Right lobe of liver (tissue), 6 donors: ENCODE data around the gene BOLA1. TPM values are rescaled to one million over a fixed set of nuclear protein-coding genes. Genes with fewer than 3 reads are reported as not detected.

Source experiments
- ATAC-seq, 4 donors: fragments of 200-7000 bp; cut with Tn5 transposase; one replicate each; pipeline ENCODE4 v1.9.1; 2020; ENCODE audit warnings: mild to moderate bottlenecking in 4 of 4, moderate library complexity in 4 of 4
- DNase-seq, 3 donors: peaks; one replicate each; pipeline ENCODE4 v3.0.0-alpha.2; 2020
- H3K27ac ChIP-seq, 3 donors: fragments of 200-600 bp; one replicate each; pipeline ENCODE4 v1.8.0; 2022
- H3K27me3 ChIP-seq, 2 donors: fragments of 200-600 bp; one replicate each; pipeline ENCODE4 v1.8.0; 2022
- H3K36me3 ChIP-seq, 4 donors: fragments of 200-600 bp; sonication (generic) in 1 of 4; one replicate each; pipeline versions ENCODE4 v1.5.1 to v1.8.0; 2017 to 2022; ENCODE audit warnings: control low read depth in 1 of 4
- H3K4me1 ChIP-seq, 4 donors: fragments of 200-600 bp; sonication (generic) in 1 of 4; one replicate each; pipeline versions ENCODE4 v1.5.1 to v1.8.0; 2017 to 2022; ENCODE audit warnings: control low read depth in 1 of 4
- H3K4me3 ChIP-seq, 3 donors: fragments of 200-600 bp; one replicate each; pipeline ENCODE4 v1.8.0; 2022
- H3K9me3 ChIP-seq, 4 donors: fragments of 200-600 bp; sonication (generic) in 1 of 4; one replicate each; pipeline versions ENCODE4 v1.5.1 to v1.8.0; 2017 to 2022; ENCODE audit warnings: control low read depth in 1 of 4
- CTCF ChIP-seq, 4 donors: fragments of 200-600 bp in 3 of 4; fragments of 450-650 bp in 1 of 4; IDR thresholded peaks; one replicate each; pipeline versions ENCODE4 v1.5.1 to v1.8.0; 2016 to 2022; ENCODE audit warnings: antibody characterized with exemption in 4 of 4, mild to moderate bottlenecking in 2 of 4
- POLR2A ChIP-seq: fragments of 450-650 bp; IDR thresholded peaks from one replicate; pipeline ENCODE4 v1.6.1; 2017; ENCODE audit warnings: antibody characterized with exemption, mild to moderate bottlenecking
- WGBS: methylation state at CpG from one replicate; pipeline ENCODE4 v1.1.6; 2018; ENCODE audit warnings: low coverage, low lambda C conversion rate; ENCODE audit not compliant: insufficient coverage; ENCODE audit errors: missing lambda C conversion rate; 5-methylcytosine and 5-hydroxymethylcytosine counted together
- intact Hi-C, 2 donors: fragments of 100-400 bp; cut with DNase I; formaldehyde crosslinking; loops; one replicate each; pipeline versions ENCODE4 v1.11.2 to v1.14.1; 2022
- total RNA-seq, 6 experiments: library from RNA; depleted of rRNA in 2 of 6; stranded (reverse); fragments of >200 nt in 2 of 6; fragmentation: NEBNext Ultra II Directional in 3 of 6; extraction: Animal tissue kit (Norgen Biotek cat#: 25700) in 3 of 6; gene quantifications; one replicate each; pipeline versions ENCODE4 v1.1.0 to v1.2.4, GENCODE V29; 2016 to 2023
- donor health status: DM: no; HTN: yes; CAD: no.
- donor health status: DM: no; HTN: no; CAD: no.
- donor health status: DM: no; HTN: no; CAD: no.
- donor health status: DM: no; HTN: yes; CAD: no.
- donor health status: DM: no; HTN: yes; CAD: no.

The BOLA1 gene
- total RNA-seq, 6 experiments from 2014 or later, result 8.4 to 23.7 (median 9.5) TPM

GRCh38 chr1:149888999-149889289 lies 10.4 kb upstream of the BOLA1 start:
- Histone ChIP-seq H3K4me3 (peak overlapping the region; percentile 31 to 69 (median 66)), H3K27ac (peak overlapping the region; percentile 98 to 99 (median 99)), H3K36me3 (no peaks in the 10 kb centered on the region), H3K9me3 (no peaks in the 10 kb centered on the region), H3K4me1 (peaks cover 0 to 13% (median 5%) of the 10 kb centered on the region in 4 donors), H3K27me3 (no peaks in the 10 kb centered on the region)
- DNase-seq, result peak in 1 of 3 donors; percentile 49
- WGBS, result 29% methylated on average over 6 of the region's 6 CpGs
- intact Hi-C loops, result no loop called here
- ATAC-seq, result no peak
- TF ChIP-seq POLR2A (no peak), CTCF (IDR thresholded peaks at IDR 0.05) (no peak)

- no peaks in the 10 kb centered on the region for H3K27me3 ChIP-seq
- peak in 1 of 3 donors; percentile 20 for DNase-seq
- peaks cover 0 to 8% (median 0%) of the 10 kb centered on the region in 4 donors for H3K4me1 ChIP-seq
- no peak overlapping the region for H3K27ac ChIP-seq
- no peaks in the 10 kb centered on the region for H3K9me3 ChIP-seq
- H3K36me3 ChIP-seq, result no peaks in the 10 kb centered on the region
- ATAC-seq, result no peak
- intact Hi-C loops, result no loop called here
- no peak overlapping the region for H3K4me3 ChIP-seq
- TF ChIP-seq CTCF (IDR thresholded peaks at IDR 0.05) (no peak), POLR2A (no peak)
- WGBS, result 89% methylated on average over 3 of the region's 4 CpGs
These were observed 2.8 kb upstream of the BOLA1 start for GRCh38 chr1:149896575-149896974.

- H3K9me3 ChIP-seq, result no peaks in the 10 kb centered on the region
- ATAC-seq (no peak), DNase-seq (no peak)
- no peaks in the 10 kb centered on the region for H3K36me3 ChIP-seq
- intact Hi-C loops, result no loop called here
- H3K27me3 ChIP-seq, result no peaks in the 10 kb centered on the region
- 79% methylated on average over 3 of the region's 5 CpGs for WGBS
- H3K4me1 ChIP-seq, result peaks cover 0 to 8% (median 0%) of the 10 kb centered on the region in 4 donors
- H3K27ac ChIP-seq, result no peak overlapping the region
- H3K4me3 ChIP-seq, result no peak overlapping the region
- TF ChIP-seq POLR2A (no peak), CTCF (IDR thresholded peaks at IDR 0.05) (no peak)
These were observed 4.6 kb downstream of the BOLA1 start for GRCh38 chr1:149903836-149904491.

- TF ChIP-seq CTCF (IDR thresholded peaks at IDR 0.05) (no peak), POLR2A (no peak)
- Histone ChIP-seq H3K4me1 (no peaks in the 10 kb centered on the region), H3K4me3 (no peak overlapping the region), H3K9me3 (no peaks in the 10 kb centered on the region), H3K27me3 (no peaks in the 10 kb centered on the region), H3K36me3 (no peaks in the 10 kb centered on the region), H3K27ac (no peak overlapping the region)
- WGBS, result 33% methylated on average over 4 of the region's 10 CpGs
- no peak for ATAC-seq
- no peak for DNase-seq
- intact Hi-C loops, result no loop called here
These were observed 7.3 kb downstream of the BOLA1 start for GRCh38 chr1:149906570-149907075.
